ENCODE measurements around the gene TCAIM. TPM values are rescaled to one million over a fixed set of nuclear protein-coding genes. Genes with fewer than 3 reads are reported as not detected.

TCAIM gene
- total and polyA plus RNA-seq, 9 of the 15 experiments (the other 6 are each of a cell fraction or from before 2014, with no cell fraction given), result 19.7 to 53.3 (median 36.9) TPM

- no peak overlapping the region for H2AFZ ChIP-seq (ENCODE audit: low read depth, low read length)
- H3K27me3 ChIP-seq (ENCODE audit: control insufficient read depth in 2 of 2, insufficient read depth in 2 of 2, low read length in 2 of 2), result no peaks in the 10 kb centered on the region
- H3K79me2 ChIP-seq (ENCODE audit: control insufficient read depth, insufficient read depth, low read length), result peaks cover 14% of the 10 kb centered on the region; the same call in 2 of the 3 replicates
- no peaks in the 10 kb centered on the region for H3K9me3 ChIP-seq (replicated peaks; ENCODE audit: control insufficient read depth, insufficient read depth, low read depth, low read length)
- H3K9ac ChIP-seq (ENCODE audit: insufficient read depth in 1 of 2, low read depth in 2 of 2, low read length in 2 of 2), result no peak overlapping the region
- ATAC-seq (no peak), DNase-seq (ENCODE audit: extremely low read depth in 1 of 4, low spot score in 3 of 4) (no peak), FAIRE-seq (no peak)
- H3K4me1 ChIP-seq (replicated peaks in 1 of 2; ENCODE audit: control insufficient read depth in 2 of 2, insufficient read depth in 2 of 2, low read length in 2 of 2), result peaks cover 4 to 10% of the 10 kb centered on the region in 2 experiments; a peak in 4 of 5 replicates
- intact Hi-C loops (cut with micrococcal nuclease) (no loop called here), in situ Hi-C loops (cut with MboI) (no loop called here)
- WGBS (ENCODE audit: insufficient coverage, low coverage, missing lambda C conversion rate), result 64% methylated on average over 4 of the region's 4 CpGs
- peaks cover 9% of the 10 kb centered on the region; the same call in 1 of the 3 replicates for H3K36me3 ChIP-seq (ENCODE audit: control insufficient read depth, insufficient read depth, low read length)
- no peaks in the 10 kb centered on the region for H4K20me1 ChIP-seq (replicated peaks; ENCODE audit: control insufficient read depth, insufficient read depth, low read length)
- TF ChIP-seq E2F4 (CRISPR knock-in tag; IDR thresholded peaks at IDR 0.05; ENCODE audit: low read depth) (no peak), ZNF140 (CRISPR knock-in tag; IDR thresholded peaks at IDR 0.05) (no peak), MXD1 (CRISPR knock-in tag; IDR thresholded peaks at IDR 0.05; ENCODE audit: borderline replicate concordance, poor library complexity, severe bottlenecking) (no peak), ZC3H4 (CRISPR knock-in tag; IDR thresholded peaks at IDR 0.05; ENCODE audit: borderline replicate concordance) (no peak), HDAC3 (IDR thresholded peaks at IDR 0.05; ENCODE audit: borderline replicate concordance, partially characterized antibody) (no peak)
- CTCF ChIA-PET (ENCODE audit: low intra/inter-chr PET ratio), result interaction anchor here (0.6 kb wide), 1 partner anchor 22 kb away, joined by 3 read pairs; no protein-coding TSS in a partner anchor
- no peaks in the 10 kb centered on the region for H3K9me1 ChIP-seq (ENCODE audit: control insufficient read depth, insufficient read depth, low read length)
- H3K27ac ChIP-seq (ENCODE audit: extremely low read depth, low read depth, low read length), result no peak overlapping the region
- no peak overlapping the region for H3K4me3 ChIP-seq
- no TSS peak for BruUV-seq (replicated peaks)
- no peak overlapping the region for H3K4me2 ChIP-seq (ENCODE audit: insufficient read depth, low read length)
- POLR2A ChIA-PET, result interaction anchor here (0.6 to 3.0 kb wide), 6 partner anchors 9 to 490 kb away, joined by 3 to 11 read pairs (median 6); partner anchors contain the start of gene ZNF445
These were observed 91.9 kb downstream of the TCAIM start for GRCh38 chr3:44430466-44430865.

All from K562 (cell line).